Breast epithelium (tissue), 4 donors: ENCODE results near the gene MRTFA. TPM values are rescaled to one million over a fixed set of nuclear protein-coding genes. Genes with fewer than 3 reads are reported as not detected.
"Not testable (repeated sequence)": the region's sequence is repeated elsewhere in the genome, so short reads cannot be mapped to it uniquely, and the experiment has no call there.

Experiments used
- DNase-seq, 2 donors: peaks; one replicate each; pipeline ENCODE4 v3.0.0-alpha.2; 2019; ENCODE audit warnings: low spot score in 2 of 2
- H3K27ac ChIP-seq, 2 donors: fragments of 200-600 bp; sonication (generic) in 1 of 2; one replicate each; pipeline ENCODE4 v1.5.1; 2016 to 2019; ENCODE audit warnings: mild to moderate bottlenecking in 1 of 2
- H3K27me3 ChIP-seq, 2 donors: fragments of 200-600 bp; sonication (generic) in 1 of 2; one replicate each; pipeline versions ENCODE4 v1.5.1 to v1.6.0; 2017 to 2019; ENCODE audit warnings: control low read depth in 1 of 2, mild to moderate bottlenecking in 1 of 2
- H3K36me3 ChIP-seq: fragments of 200-600 bp; one replicate; pipeline ENCODE4 v1.5.1; 2019
- H3K4me1 ChIP-seq, 2 donors: fragments of 200-600 bp; sonication (generic); one replicate each; pipeline ENCODE4 v1.5.1; 2016 to 2019; ENCODE audit warnings: control low read depth in 1 of 2
- H3K4me3 ChIP-seq, 3 donors: fragments of 200-600 bp; sonication (generic); 1 replicate in 2 of 3; 2 replicates in 1 of 3; pipeline ENCODE4 v1.5.1; 2016 to 2019; ENCODE audit warnings: mild to moderate bottlenecking in 3 of 3, moderate library complexity in 2 of 3
- H3K9me3 ChIP-seq, 2 donors: fragments of 200-600 bp; sonication (generic) in 1 of 2; one replicate each; pipeline ENCODE4 v1.5.1; 2016 to 2019; ENCODE audit warnings: control low read depth in 1 of 2
- CTCF ChIP-seq, 3 donors: fragments of 450-650 bp; IDR thresholded peaks; one replicate each; pipeline ENCODE4 v1.5.1; 2016 to 2017; ENCODE audit warnings: antibody characterized with exemption in 3 of 3, mild to moderate bottlenecking in 3 of 3, moderate library complexity in 3 of 3
- POLR2A ChIP-seq: fragments of 450-650 bp; IDR thresholded peaks from one replicate; pipeline ENCODE4 v1.6.1; 2016; ENCODE audit warnings: antibody characterized with exemption, mild to moderate bottlenecking, moderate library complexity
- POLR2AphosphoS5 ChIP-seq, 3 donors: sonication (generic); formaldehyde crosslinking; IDR thresholded peaks; one replicate each; pipeline ENCODE4 v1.6.1; 2017; ENCODE audit warnings: antibody characterized with exemption in 3 of 3
- intact Hi-C: fragments of 100-400 bp; cut with DNase I; formaldehyde crosslinking; loops from one replicate; pipeline ENCODE4 v1.15.1; 2023; ENCODE audit warnings: low total_unique reads
- total RNA-seq, 3 donors: library from RNA; depleted of rRNA; stranded (reverse); fragments of >200 nt; gene quantifications; one replicate each; pipeline ENCODE4 v1.1.0, GENCODE V29; 2016

Gene MRTFA
- total RNA-seq, 3 donors from 2014 or later, result 47.0 to 69.2 (median 65.7) TPM

GRCh38 chr22:40679964-40680818, 43.7 kb upstream of the MRTFA start:
- TF ChIP-seq POLR2AphosphoS5 (IDR thresholded peaks at IDR 0.05) (no peak), POLR2A (no peak), CTCF (IDR thresholded peaks at IDR 0.05) (no peak)
- no peak for DNase-seq
- Histone ChIP-seq H3K27me3 (no peaks in the 10 kb centered on the region), H3K4me1 (peaks cover 6 to 11% of the 10 kb centered on the region in 2 donors), H3K36me3 (no peaks in the 10 kb centered on the region), H3K4me3 (peak overlapping the region in 2 of 3 donors; percentile 39 to 64), H3K9me3 (no peaks in the 10 kb centered on the region), H3K27ac (no peak overlapping the region)
- intact Hi-C loops, result no loop called here

- DNase-seq, result no peak
- intact Hi-C loops, result no loop called here
- Histone ChIP-seq H3K4me3 (peak within 1 kb of the TSS in 2 of 3 donors; percentile 39 to 64), H3K27ac (no peak within 1 kb of the TSS), H3K4me1 (peaks cover 6 to 11% of the 10 kb centered on the region in 2 donors), H3K9me3 (no peaks in the 10 kb centered on the region), H3K27me3 (no peaks in the 10 kb centered on the region), H3K36me3 (no peaks in the 10 kb centered on the region)
- TF ChIP-seq POLR2A, result no peak
- TF ChIP-seq CTCF (IDR thresholded peaks at IDR 0.05), result no peak
- TF ChIP-seq POLR2AphosphoS5 (IDR thresholded peaks at IDR 0.05), result no peak
These were observed 42.9 kb upstream of the MRTFA start, which contains the start of gene MCHR1 for GRCh38 chr22:40679249-40679963. Gene MCHR1 (plus strand): TSS chr22:40679484. CDS start chr22:40679653, 169 bp downstream.

GRCh38 chr22:40678493-40679248, 42.2 kb upstream of the MRTFA start:
- Histone ChIP-seq H3K27me3 (no peaks in the 10 kb centered on the region), H3K27ac (no peak overlapping the region), H3K4me1 (peaks cover 6 to 11% of the 10 kb centered on the region in 2 donors), H3K4me3 (peak overlapping the region in 2 of 3 donors; percentile 39 to 64), H3K9me3 (no peaks in the 10 kb centered on the region), H3K36me3 (no peaks in the 10 kb centered on the region)
- no peak for TF ChIP-seq POLR2AphosphoS5 (IDR thresholded peaks at IDR 0.05)
- no peak for TF ChIP-seq CTCF (IDR thresholded peaks at IDR 0.05)
- TF ChIP-seq POLR2A, result no peak
- intact Hi-C loops, result no loop called here
- DNase-seq, result no peak

GRCh38 chr22:40676644-40677043, 40.1 kb upstream of the MRTFA start:
- Histone ChIP-seq H3K4me1 (peaks cover 6 to 11% of the 10 kb centered on the region in 2 donors), H3K27ac (no peak overlapping the region), H3K27me3 (no peaks in the 10 kb centered on the region), H3K4me3 (no peak overlapping the region), H3K36me3 (no peaks in the 10 kb centered on the region), H3K9me3 (no peaks in the 10 kb centered on the region)
- DNase-seq, result no peak
- TF ChIP-seq POLR2AphosphoS5 (IDR thresholded peaks at IDR 0.05) (no peak), POLR2A (no peak), CTCF (IDR thresholded peaks at IDR 0.05) (no peak)
- intact Hi-C loops, result no loop called here

- H3K4me1 ChIP-seq, result peaks cover 6 to 11% of the 10 kb centered on the region in 2 donors
- DNase-seq, intact Hi-C loops: not testable (repeated sequence)
These were observed 39.6 kb upstream of the MRTFA start for GRCh38 chr22:40676166-40676565.

More at GRCh38 chr22:40676166-40676565, 39.6 kb upstream of the MRTFA start:
- not testable (repeated sequence) for H3K4me3 ChIP-seq, H3K9me3 ChIP-seq, H3K27me3 ChIP-seq, H3K36me3 ChIP-seq, H3K27ac ChIP-seq
